Vagina (tissue), 2 donors: Measurements from ENCODE around the gene FOXO1. TPM values are rescaled to one million over a fixed set of nuclear protein-coding genes. Genes with fewer than 3 reads are reported as not detected.

Experiments
- DNase-seq, 2 donors: peaks; one replicate each; pipeline ENCODE4 v3.0.0-alpha.2; 2017; ENCODE audit errors: extremely low spot score in 2 of 2
- H3K27ac ChIP-seq: fragments of 200-600 bp; sonication (generic); one replicate; pipeline ENCODE4 v1.5.1; 2019
- H3K27me3 ChIP-seq: fragments of 200-600 bp; sonication (generic); one replicate; pipeline ENCODE4 v1.5.1; 2019
- H3K36me3 ChIP-seq, 2 donors: fragments of 200-600 bp; sonication (generic); one replicate each; pipeline ENCODE4 v1.5.1; 2017 to 2019
- H3K4me1 ChIP-seq: fragments of 200-600 bp; sonication (generic); one replicate; pipeline ENCODE4 v1.5.1; 2019
- H3K4me3 ChIP-seq, 2 donors: fragments of 200-600 bp; sonication (generic); 1 replicate in 1 of 2; 2 replicates in 1 of 2; pipeline ENCODE4 v1.5.1; 2016 to 2019
- H3K9me3 ChIP-seq: fragments of 200-600 bp; sonication (generic); one replicate; pipeline ENCODE4 v1.5.1; 2019
- CTCF ChIP-seq, 3 experiments: fragments of 450-650 bp in 2 of 3; fragments of 200-600 bp in 1 of 3; sonication (generic) in 1 of 3; IDR thresholded peaks; one replicate each; pipeline ENCODE4 v1.5.1; 2017 to 2019; ENCODE audit warnings: antibody characterized with exemption in 3 of 3, mild to moderate bottlenecking in 2 of 3, moderate library complexity in 2 of 3
- POLR2A ChIP-seq, 2 donors: fragments of 450-650 bp; IDR thresholded peaks; one replicate each; pipeline ENCODE4 v1.6.1; 2017; ENCODE audit warnings: antibody characterized with exemption in 2 of 2, mild to moderate bottlenecking in 2 of 2, moderate library complexity in 2 of 2
- POLR2AphosphoS5 ChIP-seq, 2 donors: sonication (generic); formaldehyde crosslinking; IDR thresholded peaks; one replicate each; pipeline ENCODE4 v1.9.0; 2017; ENCODE audit warnings: antibody characterized with exemption in 2 of 2, mild to moderate bottlenecking in 2 of 2, low read depth in 1 of 2; ENCODE audit not compliant: insufficient read depth in 1 of 2
- intact Hi-C: fragments of 100-400 bp; cut with DNase I; formaldehyde crosslinking; loops from one replicate; pipeline ENCODE4 v1.15.1; 2023
- total RNA-seq: library from RNA; depleted of rRNA; stranded (reverse); fragments of >200 nt; gene quantifications from one replicate; pipeline ENCODE4 v1.2.3, GENCODE V29; 2016

FOXO1 gene
- total RNA-seq, 1 donor from 2014 or later = 64.1 TPM

- intact Hi-C loops = no loop called here
- no peaks in the 10 kb centered on the region for H3K9me3 ChIP-seq
- no peak overlapping the region for H3K27ac ChIP-seq
- no peaks in the 10 kb centered on the region for H3K36me3 ChIP-seq
- no peak for DNase-seq
- H3K27me3 ChIP-seq = no peaks in the 10 kb centered on the region
- H3K4me1 ChIP-seq = peaks cover 78% of the 10 kb centered on the region
- no peak overlapping the region for H3K4me3 ChIP-seq
- TF ChIP-seq POLR2AphosphoS5 (IDR thresholded peaks at IDR 0.05; ENCODE audit: insufficient read depth in 1 of 2, low read depth in 1 of 2) = no peak
- TF ChIP-seq POLR2A (IDR thresholded peaks at IDR 0.05) = no peak
- TF ChIP-seq CTCF (IDR thresholded peaks at IDR 0.05) = no peak
These were observed 97.5 kb downstream of the FOXO1 start for GRCh38 chr13:40569024-40569350.

GRCh38 chr13:40568246-40569023 is 98.0 kb downstream of the FOXO1 start:
- Histone ChIP-seq H3K9me3 (no peaks in the 10 kb centered on the region), H3K4me1 (peaks cover 78% of the 10 kb centered on the region), H3K36me3 (no peaks in the 10 kb centered on the region), H3K27ac (no peak overlapping the region), H3K27me3 (no peaks in the 10 kb centered on the region), H3K4me3 (no peak overlapping the region)
- DNase-seq = no peak
- intact Hi-C loops = no loop called here
- TF ChIP-seq POLR2AphosphoS5 (IDR thresholded peaks at IDR 0.05; ENCODE audit: insufficient read depth in 1 of 2, low read depth in 1 of 2) (no peak), CTCF (IDR thresholded peaks at IDR 0.05) (no peak), POLR2A (IDR thresholded peaks at IDR 0.05) (no peak)

- no peak for TF ChIP-seq CTCF (IDR thresholded peaks at IDR 0.05)
- no peak for TF ChIP-seq POLR2A (IDR thresholded peaks at IDR 0.05)
- TF ChIP-seq POLR2AphosphoS5 (IDR thresholded peaks at IDR 0.05; ENCODE audit: insufficient read depth in 1 of 2, low read depth in 1 of 2) = no peak
- DNase-seq = no peak
- H3K4me3 ChIP-seq = no peak overlapping the region
- H3K4me1 ChIP-seq = peaks cover 82% of the 10 kb centered on the region
- H3K36me3 ChIP-seq = no peaks in the 10 kb centered on the region
- intact Hi-C loops = no loop called here
- no peaks in the 10 kb centered on the region for H3K9me3 ChIP-seq
- no peak overlapping the region for H3K27ac ChIP-seq
- H3K27me3 ChIP-seq = no peaks in the 10 kb centered on the region
These were observed 99.6 kb downstream of the FOXO1 start for GRCh38 chr13:40566811-40567210.

GRCh38 chr13:40565282-40566148 is 100.9 kb downstream of the FOXO1 start:
- no peak for DNase-seq
- H3K4me3 ChIP-seq = no peak overlapping the region
- no peaks in the 10 kb centered on the region for H3K27me3 ChIP-seq
- intact Hi-C loops = no loop called here
- H3K36me3 ChIP-seq = no peaks in the 10 kb centered on the region
- no peaks in the 10 kb centered on the region for H3K9me3 ChIP-seq
- no peak overlapping the region for H3K27ac ChIP-seq
- TF ChIP-seq POLR2AphosphoS5 (IDR thresholded peaks at IDR 0.05; ENCODE audit: insufficient read depth in 1 of 2, low read depth in 1 of 2) = no peak
- no peak for TF ChIP-seq CTCF (IDR thresholded peaks at IDR 0.05)
- TF ChIP-seq POLR2A (IDR thresholded peaks at IDR 0.05) = no peak
- H3K4me1 ChIP-seq = peaks cover 73% of the 10 kb centered on the region
